CD4-positive, alpha-beta T cell treated with Interleukin-6 for 4 hours (primary cell): Measurements from ENCODE around the gene PLCB4.

Experiments used
- DNase-seq: peaks from one replicate; pipeline ENCODE4 v3.0.0-alpha.2; 2020; ENCODE audit warnings: mixed read lengths

PLCB4 gene

DNA sequence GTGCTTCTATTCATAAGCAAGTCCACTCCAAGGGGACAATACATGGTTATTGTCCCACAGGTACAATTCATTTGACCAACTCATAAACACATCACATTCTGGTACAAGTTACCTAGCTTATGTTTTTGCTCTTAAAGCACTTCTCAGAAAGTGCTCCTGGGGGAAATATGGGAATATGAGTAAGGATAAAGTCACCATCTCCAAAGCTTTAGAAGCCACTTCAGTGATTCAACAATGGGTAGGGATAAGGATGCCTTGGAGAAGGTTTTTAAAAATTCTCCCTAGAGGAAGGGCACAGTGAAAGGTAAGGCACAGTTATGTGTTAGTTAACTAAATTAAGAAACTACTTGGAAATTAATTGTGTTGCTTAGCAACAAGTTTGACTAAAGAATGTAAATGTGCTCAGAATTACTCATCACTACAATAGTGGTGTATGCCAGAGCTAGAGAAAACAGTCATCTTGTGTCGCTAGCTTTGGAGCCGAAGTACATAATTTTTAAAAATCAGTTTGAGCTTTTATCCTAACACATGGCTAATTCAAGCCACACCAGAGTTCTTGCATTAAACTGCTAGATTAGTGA is 406.0 kb downstream of the PLCB4 start:
- DNase-seq = no peak

GRCh38 chr20:9475456-9475855 is 406.6 kb downstream of the PLCB4 start:
- DNase-seq = no peak

- DNase-seq = no peak
These were observed 407.3 kb downstream of the PLCB4 start for GRCh38 chr20:9476174-9476573.

- no peak for DNase-seq
These were observed 407.8 kb downstream of the PLCB4 start for GRCh38 chr20:9476637-9477036.

- DNase-seq = no peak
These were observed 409.9 kb downstream of the PLCB4 start for GRCh38 chr20:9478771-9479170.

DNA sequence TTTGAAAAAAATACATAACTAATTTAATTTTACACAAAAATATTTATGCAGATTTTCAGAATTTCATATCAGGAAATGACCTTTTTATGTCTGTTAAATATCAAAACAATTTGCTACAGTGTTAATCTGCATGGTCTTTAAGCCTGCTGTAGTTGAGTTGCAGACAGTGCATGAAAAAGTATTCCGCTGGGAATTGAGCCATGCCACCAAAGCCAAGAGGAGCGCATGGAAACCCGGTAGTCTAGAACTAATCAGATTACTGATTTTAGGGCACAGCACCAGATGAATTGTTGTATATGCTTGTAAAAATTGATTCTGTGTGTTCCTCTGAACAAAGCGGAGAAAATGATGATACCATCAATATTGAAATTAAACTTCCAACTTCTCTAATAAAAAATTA is 411.2 kb downstream of the PLCB4 start:
- no peak for DNase-seq

GRCh38 chr20:9482180-9482579 is 413.3 kb downstream of the PLCB4 start:
- DNase-seq = no peak

DNA sequence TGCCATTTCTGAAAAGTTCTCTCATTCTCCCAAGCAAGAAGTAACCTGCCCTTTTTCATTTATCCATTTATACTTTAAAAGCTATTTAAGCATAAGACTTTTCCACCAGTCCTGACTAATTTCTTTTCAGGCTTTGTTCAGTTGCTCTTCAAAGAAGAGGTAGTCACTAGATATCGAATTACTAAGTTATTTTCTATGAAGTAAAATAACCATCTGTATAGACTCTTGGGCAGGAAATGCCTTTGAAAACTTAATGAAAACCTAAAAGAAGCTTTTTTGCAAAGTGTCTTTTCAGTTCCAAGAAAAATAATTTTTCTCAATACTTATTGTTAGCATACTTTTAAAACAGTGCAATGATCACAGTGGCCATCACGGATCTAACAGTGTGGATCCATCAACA is 414.2 kb downstream of the PLCB4 start:
- no peak for DNase-seq

- DNase-seq = no peak
These were observed 416.9 kb downstream of the PLCB4 start for GRCh38 chr20:9485614-9486340.

GRCh38 chr20:9487231-9487630 is 418.3 kb downstream of the PLCB4 start:
- no peak for DNase-seq

- no peak for DNase-seq
These were observed 419.2 kb downstream of the PLCB4 start for GRCh38 chr20:9488063-9488462.

DNA sequence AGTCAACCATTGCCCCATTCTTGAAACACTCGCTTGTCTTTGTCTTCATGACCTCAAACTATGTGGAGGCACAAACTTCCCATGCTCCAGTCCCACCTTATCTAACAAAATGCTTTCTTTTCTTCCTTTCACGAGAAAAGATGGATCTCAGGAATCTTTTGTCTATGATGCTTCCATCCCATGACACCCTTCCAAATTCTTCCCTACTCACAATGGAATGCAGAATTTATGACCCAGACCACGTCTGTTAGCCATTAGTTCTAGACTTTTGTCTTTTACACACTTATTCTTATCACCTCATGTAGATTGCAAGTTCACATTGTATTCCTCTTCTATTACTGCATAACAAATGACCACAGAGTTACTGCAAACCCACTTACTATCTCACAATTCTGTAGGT is 421.3 kb downstream of the PLCB4 start:
- DNase-seq = no peak

GRCh38 chr20:9490631-9491030 is 421.7 kb downstream of the PLCB4 start:
- no peak for DNase-seq

- DNase-seq = no peak
These were observed 422.4 kb downstream of the PLCB4 start for GRCh38 chr20:9491324-9491723.

GRCh38 chr20:9492067-9492466 is 423.2 kb downstream of the PLCB4 start:
- no peak for DNase-seq

DNA sequence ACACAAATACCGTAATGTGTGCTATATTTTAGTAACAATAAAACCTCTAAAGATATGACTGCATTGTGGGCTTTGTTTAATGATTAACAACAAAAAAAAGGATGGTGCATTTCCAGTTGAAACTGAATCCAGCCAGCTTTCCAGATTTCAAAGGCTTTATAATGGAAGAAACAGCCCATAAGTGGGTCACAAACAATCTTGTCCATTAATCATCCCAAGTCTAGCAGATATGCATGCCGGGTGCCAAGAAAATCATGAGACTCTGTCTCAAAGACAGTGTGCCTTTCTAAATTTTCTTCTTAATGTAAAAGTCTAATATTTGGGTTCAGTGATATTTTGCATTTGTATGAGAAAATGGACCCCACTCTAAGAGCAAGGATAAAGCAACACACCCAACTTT is 424.9 kb downstream of the PLCB4 start:
- DNase-seq = no peak

DNA sequence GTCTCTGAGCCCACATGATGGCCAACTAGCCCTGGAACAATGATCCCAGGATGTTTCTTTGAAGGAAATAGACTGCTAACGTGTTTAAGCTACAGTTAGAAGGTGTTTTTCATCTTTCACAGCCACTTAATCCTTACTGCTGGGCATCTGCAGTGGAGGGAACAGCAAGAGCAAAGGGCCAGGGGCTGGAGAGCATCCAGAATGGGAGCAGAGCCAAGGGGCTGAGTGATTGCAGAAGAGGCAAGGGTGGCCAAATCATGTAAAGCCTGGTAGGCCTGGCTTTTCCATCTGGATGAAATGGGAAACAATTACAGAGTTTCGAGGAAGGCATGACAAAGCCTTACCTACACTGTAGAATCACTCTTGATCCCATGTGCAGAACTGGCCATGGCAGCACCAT is 426.8 kb downstream of the PLCB4 start:
- DNase-seq = no peak

GRCh38 chr20:9496155-9496554 is 427.3 kb downstream of the PLCB4 start:
- DNase-seq = no peak

DNA sequence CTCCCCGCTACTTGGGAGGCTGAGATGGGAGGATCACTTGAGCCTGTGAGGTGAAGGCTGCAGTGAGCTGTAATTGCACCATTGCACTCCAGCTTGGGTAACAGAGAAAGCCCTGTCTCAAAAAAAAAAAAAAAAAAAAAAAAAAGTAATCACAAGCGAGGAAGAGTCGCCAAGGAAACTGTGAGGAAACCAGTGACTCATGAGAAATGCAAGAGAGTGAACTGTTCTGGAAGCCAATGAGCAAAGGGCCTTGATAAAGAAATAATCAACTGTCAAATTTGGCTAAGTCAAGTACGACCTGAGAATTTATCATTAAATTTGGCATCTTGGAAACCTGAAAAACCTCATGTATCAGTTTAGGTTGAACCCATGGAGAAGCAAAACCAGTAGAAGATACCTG is 429.4 kb downstream of the PLCB4 start:
- DNase-seq = no peak

DNA sequence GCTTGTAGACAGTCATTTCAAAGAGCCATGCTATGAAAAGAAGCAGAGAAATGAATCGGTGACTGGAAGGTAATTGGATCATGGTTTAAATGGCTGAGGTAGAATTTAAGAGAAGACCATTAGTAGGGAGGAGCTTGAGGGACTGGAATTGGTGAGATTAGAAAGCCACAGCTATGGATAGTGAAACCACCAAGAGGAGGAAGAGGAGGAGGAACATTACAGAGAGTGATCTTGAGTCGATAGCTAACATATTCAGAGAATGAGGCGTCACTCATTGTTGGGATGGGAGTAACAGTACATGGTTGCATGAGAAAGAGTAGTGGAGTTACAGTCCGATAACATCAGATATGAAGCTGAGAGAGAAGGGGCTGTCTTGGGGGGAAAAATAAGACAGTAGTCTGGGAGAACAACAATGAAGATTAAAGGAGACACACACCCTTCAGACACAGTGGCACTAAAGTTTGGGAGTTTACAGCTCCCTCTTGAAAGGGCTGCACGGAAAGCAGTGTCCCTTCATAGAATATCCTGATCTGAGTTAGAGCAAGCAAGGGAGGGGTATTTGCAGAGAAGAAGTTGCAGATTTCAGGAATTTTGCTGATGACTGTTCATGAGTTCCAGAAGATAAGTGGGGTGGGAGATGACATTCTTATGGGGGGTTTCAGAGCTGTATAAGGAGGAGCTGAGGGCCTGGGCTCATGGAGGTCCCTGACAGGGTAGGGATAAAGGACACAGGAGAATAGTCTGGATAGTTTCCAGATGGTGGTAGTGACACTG is 430.4 kb downstream of the PLCB4 start:
- DNase-seq = no peak

GRCh38 chr20:9500121-9500520 is 431.2 kb downstream of the PLCB4 start:
- DNase-seq = no peak

- DNase-seq = no peak
These were observed 432.6 kb downstream of the PLCB4 start for GRCh38 chr20:9501473-9501872.

DNA sequence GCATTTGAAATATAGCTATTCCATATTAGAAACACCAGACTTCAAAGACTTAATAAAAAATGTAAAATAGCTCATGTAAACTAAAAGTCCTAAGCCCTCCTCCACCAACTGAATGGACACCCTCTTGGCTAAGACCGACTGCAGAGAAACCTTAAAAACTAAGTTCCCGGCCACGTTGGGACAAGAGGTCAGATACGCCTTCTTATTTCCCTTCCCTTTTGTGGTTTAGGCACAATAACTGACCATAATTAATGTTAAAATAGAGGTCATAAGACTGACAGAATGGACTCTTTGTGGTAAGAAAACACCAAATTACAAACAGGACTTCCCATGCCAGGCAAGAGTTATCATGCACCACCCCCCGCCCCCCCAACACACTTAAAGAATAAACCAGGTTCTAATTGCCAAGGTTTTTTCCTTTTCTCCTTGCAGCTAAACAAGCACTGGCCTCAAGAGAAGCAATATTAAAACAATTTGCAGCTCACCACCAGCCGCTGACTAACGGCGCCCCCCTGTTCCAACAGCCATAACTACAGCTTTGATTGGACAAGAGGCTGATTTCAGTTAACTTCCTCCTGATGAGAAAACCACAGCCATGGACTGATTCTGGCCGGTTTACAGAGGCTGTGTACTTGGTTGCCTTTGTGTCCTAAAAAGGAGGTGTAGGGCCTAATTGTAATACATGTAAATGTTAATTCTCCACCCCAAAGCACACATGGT is 434.8 kb downstream of the PLCB4 start:
- DNase-seq = no peak
